ENCODE results near the gene TCP1.
"Not testable (repeated sequence)": the region's sequence is repeated elsewhere in the genome, so short reads cannot be mapped to it uniquely, and the experiment has no call there.

The TCP1 gene

GRCh38 chr6:159769470-159769869 lies 19.9 kb downstream of the TCP1 start:
- DNase-seq: no peak

DNA sequence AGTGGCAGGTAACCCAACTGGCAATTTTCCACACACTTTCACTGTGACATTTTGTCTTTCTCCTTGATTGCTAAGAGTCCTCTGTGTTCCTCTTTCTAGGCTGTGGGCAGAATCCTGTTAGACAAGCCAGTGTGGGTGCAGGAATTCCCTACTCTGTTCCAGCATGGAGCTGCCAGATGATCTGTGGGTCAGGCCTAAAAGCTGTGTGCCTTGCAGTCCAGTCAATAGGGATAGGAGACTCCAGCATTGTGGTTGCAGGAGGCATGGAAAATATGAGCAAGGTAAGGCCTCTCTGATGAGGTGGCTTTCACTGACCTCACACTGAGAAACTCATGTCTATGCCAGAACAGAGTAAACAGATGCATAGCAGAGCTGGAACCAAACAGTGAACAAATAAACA lies 22.5 kb downstream of the TCP1 start:
- DNase-seq: no peak

DNA sequence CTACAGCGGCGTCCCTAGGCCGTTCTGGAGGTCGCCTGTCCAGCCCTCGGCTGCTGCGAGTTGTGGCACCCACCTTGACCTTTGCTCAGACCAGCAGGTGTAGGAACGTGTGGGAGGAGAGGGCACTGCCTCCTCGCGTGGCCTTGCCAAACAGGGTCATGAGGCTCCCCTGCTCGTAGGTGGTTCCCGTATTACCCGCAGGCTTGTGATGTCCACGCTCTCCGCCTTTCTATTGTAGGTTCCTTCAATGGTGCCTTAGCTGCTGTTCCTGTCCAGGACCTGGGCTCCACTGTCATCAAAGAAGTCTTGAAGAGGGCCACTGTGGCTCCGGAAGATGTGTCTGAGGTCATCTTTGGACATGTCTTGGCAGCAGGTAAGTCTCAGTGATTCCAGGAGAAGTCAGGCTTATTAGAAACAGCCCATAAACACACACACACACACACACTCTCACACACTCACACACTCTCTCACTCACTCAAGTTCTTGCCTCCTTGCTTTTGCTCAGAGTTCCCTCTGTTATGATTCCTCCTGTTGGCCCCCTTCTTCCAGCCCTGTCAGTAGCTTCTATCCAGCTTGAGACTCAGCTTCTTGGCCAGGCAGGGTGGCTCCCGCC lies 26.6 kb downstream of the TCP1 start:
- DNase-seq: no peak

DNA sequence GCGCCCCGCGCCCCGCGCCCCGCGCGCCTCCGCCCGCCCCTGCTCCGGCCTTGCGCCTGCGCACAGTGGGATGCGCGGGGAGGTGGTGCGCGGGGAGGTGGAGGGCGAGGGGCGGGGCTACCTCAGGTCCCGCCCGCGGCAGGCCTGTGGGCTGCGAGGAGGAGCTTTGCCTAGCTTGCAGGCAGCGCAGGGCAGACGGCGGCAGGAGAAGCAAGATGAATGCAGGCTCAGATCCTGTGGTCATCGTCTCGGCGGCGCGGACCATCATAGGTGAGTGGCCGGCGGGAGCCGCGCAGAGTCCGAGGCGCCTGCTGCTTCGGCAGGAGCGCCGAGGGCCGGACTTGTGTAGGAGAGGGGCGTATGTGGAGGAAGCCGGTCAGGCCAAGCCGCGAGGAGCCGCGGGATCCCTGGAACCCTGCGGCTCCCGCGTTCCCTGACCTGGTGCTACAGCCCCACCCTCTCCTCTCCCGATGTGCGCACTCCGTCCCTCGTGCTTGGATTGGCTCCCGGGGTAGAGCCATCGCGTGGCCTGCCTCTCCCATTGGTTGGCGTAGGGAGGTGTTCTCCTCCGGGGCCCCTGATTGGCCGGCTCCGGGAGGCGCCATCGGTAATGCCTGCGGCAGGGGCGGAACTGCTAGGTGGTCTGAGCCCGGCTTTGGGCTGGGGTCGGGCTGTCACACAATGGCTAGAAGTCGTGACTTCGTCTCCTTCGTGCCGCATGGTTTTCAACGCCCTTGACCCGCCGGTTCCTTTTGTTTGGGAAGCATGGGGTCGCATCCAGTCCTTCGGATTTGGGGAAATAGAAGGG lies 27.3 kb downstream of the TCP1 start, which contains the start of gene ACAT2:
Gene ACAT2, plus strand, starts transcription at position 173 of the 808 bp plus-strand sequence. Its CDS starts 43 bp downstream, at position 216.
- peak; percentile 89 for DNase-seq

DNA sequence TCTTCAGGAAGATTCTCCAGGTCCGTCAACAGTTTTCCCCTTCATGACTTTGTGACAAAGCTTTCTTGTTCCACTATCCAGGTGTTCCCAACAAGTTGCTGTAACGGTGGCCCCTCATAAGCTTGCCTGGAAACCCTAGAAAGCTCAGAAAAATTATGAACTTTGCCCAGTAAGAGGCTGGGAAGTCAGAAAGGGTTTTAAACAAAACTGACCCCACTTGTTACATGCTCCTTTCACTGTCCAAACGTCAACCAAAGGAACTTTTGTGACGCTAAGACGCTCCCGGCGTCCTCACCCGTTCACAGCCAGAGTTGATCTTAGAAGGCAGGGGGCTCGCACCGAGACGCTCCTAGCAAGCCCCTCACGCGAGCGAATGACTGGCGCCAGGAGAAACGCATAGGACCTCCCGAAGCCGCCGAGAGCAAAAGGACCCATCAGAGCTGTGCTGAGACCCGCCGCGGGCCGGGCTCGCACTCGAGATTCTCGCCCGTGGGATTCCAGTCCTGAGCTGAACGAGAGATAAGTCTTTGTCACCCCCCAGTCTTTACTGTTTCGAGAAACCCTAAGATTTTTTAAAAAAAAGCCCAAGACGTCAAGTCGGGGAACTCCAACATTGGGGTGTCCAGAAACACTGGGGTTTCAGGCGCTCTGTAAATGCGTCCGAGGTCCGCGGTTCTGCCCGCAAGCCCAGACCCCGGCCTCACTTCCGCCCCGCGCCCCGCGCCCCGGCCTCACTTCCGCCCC lies 28.1 kb downstream of the TCP1 start:
- no peak for DNase-seq

DNA sequence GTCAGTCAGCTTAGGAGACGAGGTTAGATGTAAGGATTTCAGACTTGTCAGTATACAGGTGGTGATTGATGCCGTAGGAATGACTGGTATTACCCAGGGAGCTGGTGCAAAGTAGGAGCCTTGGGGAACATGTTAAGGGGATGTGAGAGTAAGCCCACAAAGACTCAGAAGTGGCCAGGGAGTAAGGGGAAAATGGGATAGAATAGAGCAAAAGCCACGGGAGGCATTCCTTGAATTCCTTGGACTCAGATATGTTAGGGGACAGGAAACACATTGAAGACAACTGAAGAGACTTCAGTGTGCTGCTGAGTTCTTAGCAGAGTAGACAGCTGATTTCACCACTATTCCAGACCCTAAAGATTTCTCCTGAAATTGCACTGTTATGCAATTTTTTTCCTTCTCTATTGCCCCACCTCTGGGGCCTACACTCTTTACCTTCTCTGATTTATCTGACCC lies 28.8 kb downstream of the TCP1 start:
- no peak for DNase-seq

DNA sequence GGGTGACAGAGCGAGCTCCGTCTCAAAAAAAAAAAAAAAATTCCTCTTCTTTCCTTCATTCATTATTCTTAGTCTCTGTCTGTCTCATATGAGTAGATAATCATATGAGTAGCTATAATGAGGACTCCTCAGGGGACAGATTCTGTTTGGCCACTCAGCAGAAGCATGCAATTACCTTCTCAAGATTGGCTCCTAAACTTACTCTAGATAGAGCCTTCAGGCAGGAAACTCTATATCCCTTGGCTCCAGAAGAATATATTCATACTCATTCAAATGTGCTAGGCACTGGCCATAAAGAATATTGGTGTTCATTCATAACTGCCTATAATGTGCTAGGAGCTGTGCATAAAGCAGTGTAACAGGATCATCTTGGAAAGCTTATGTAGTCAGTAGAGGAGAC lies 29.8 kb downstream of the TCP1 start:
- no peak for DNase-seq

GRCh38 chr6:159758031-159759001 lies 31.1 kb downstream of the TCP1 start:
- no peak for DNase-seq

DNA sequence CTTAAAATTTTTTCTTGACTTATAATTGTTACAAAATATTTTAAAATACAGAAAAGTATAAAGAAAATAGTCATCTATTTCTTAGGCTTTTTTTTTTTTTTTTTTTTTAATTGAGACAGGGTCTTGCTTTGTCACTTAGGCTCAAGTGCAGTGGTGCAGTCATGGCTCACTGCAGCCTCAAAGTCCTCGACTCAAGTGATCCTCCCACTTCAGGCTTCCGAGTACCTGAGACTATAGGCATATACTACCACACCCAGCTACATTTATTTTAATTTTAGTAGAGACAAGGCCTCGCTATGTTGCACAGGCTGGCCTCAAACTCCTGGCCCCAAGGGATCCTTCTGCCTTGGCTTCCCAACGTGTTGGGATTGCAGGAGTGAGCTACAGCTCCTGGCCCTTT lies 32.9 kb downstream of the TCP1 start:
- no peak for DNase-seq

GRCh38 chr6:159754959-159755914 lies 34.2 kb downstream of the TCP1 start:
- DNase-seq: no peak

DNA sequence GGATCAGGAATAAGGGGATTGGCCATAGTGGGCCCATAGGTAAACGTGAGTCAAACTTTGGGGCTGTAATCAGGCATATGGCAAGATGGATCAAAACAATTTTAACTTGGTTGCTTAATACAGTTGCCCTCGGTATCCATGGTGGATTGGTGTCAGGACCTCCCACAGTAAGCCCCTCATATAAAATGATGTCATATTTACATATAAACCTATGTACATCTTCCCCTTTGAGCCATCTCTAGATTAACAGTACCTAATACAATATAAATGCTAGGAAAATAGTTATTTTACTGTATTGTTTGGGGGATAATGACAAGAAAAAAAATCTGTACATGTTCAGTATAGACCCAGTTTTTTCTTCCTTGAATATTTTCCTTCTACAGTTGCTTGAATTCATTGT lies 35.0 kb downstream of the TCP1 start:
- DNase-seq: no peak

GRCh38 chr6:159753081-159753872 lies 36.1 kb downstream of the TCP1 start:
- no peak for DNase-seq

- no peak for DNase-seq
Observed at GRCh38 chr6:159751448-159751847, 38.0 kb downstream of the TCP1 start.

DNA sequence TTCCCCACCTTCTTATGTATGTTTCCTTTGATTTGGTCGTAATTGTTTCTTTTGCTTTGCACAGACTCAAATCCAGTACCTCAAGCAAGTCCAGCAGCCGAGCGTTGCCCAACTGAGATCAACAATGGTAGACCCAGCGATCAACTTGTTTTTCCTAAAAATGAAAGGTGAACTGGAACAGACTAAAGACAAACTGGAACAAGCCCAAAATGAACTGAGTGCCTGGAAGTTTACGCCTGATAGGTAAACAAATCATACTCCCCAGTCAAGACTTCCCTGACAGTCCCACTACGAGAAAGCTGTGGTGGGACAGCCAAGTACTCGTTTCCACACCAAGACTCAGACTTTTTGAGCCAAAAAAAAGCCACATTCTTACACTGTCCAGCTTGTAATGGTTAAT lies 41.3 kb downstream of the TCP1 start:
- DNase-seq: not testable (repeated sequence)

- DNase-seq: no peak
Observed at GRCh38 chr6:159746759-159747158, 42.6 kb downstream of the TCP1 start.

DNA sequence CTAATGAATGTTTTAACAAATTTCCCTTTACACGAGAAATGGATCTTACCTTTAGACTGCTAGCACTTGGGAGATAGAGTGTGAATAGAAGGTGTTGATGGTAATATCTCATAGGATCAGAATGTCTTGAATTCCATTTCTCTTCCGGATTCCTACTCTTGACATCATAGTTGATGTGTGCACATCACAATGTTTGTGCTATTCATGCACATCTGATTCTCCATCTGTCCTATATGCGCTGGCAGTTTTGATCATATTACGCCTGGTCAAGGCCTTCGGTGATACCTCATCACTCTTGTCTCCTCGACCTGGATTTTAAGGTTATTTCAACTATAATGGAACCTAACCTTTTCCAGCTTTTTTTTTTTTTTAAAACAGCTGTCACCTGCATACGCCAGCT lies 44.3 kb downstream of the TCP1 start:
- no peak for DNase-seq

- no peak for DNase-seq
Observed at GRCh38 chr6:159742165-159742564, 47.2 kb downstream of the TCP1 start.

DNA sequence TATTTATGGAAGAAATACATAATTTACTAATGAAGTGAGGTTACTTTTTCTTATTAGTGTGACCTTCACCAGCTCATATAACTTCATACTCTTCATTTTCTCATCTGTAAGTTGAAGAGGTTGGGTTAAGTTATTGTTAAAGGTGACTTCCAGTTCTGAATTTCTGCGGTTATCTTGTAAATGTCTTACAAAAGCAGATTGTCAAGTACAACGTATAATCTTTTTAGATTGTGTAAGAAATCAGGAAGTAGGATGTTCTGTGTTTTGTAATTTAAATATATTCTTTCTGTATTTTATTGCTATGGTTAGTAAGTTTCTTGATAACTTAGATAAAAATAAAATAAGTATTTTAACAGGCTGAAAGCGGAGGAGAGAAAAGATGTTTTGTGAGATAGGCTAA lies 50.1 kb downstream of the TCP1 start:
- no peak for DNase-seq

- DNase-seq: no peak
Observed at GRCh38 chr6:159736908-159737307, 52.5 kb downstream of the TCP1 start.

- DNase-seq: not testable (repeated sequence)
Observed at GRCh38 chr6:159733395-159733794, 56.0 kb downstream of the TCP1 start.

Data from activated T-cell treated with anti-CD3 and anti-CD28 coated beads, Interleukin-2, amount 50 U/mL, for 1 hour (primary cell).